Right forelimb (tissue), 1 donor: Measurements from ENCODE around the gene SLC35F3.
"Not testable (repeated sequence)": the region's sequence is repeated elsewhere in the genome, so short reads cannot be mapped to it uniquely, and the experiment has no call there.

ENCODE experiments used
- DNase-seq: peaks from one replicate; pipeline ENCODE4 v3.0.0-alpha.2; 2018

SLC35F3 gene

DNA sequence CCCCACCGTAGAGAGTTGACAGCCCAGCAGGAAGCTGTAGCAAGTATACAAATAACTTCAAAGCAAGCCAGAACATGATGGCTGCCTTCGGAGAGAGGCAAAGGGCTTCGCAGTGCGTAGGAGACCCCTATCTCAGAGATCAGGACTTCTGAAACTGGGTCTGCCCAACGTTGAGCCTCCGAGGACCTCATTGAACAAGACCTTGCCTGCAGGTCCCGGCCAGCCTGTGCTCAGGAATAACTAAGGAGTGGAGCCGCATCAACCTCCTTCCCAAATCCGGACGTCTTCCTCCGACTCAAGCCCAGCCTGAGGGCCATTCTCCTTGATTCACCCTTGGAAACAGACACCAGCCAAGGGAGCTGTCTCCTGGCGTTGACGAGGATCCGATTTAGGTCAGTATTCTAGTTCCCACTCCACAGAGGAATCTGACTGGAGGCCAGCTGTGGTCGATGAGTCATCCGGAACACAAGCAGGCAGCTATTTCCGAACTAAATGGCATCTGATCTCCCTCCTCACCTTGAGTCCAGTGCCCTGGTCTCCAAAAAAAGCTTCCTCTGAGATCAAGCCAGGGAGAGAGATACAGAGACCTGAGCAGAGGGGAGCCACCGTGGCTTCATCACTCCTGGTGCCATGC, 302.3 kb downstream of the SLC35F3 start:
- DNase-seq: no peak

DNA sequence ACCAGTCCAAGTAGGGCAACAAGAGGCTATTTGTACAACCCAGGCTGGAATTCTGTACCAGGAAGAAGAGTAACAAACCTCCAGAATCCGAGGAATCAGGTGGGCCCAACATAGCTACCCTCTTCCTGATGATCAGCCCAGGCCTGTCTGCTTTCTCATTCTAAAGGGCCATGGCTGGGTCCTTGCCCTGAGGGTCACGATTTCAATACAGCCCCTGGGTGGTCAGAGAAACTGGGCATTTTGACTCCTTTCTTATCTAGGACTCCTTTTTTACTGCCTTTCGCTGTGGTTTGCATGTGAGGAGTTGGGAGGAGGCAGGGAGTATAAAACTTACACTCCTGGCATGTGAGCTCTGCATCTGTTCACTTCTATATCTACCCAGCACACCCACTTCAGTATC, 303.9 kb downstream of the SLC35F3 start:
- no peak for DNase-seq

GRCh38 chr1:234208791-234209190, 304.3 kb downstream of the SLC35F3 start:
- no peak for DNase-seq

DNA sequence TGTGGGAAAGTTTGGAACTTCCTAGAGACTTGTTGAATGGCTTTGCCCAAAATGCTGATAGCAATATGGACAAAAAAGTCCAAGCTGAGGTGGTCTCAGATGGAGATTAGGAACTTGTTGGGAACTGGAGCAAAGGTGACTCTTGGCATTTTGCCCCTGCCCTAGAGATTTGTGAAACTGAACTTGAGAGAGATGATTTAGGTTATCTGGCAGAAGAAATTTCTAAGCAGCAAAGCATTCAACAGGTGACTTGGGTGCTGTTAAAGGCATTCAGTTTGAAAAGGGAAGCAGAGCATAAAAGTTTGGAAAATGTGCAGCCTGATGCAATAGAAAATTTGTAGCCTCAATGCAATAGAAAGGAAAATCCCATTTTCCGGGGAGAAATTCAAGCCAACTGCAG, 306.0 kb downstream of the SLC35F3 start:
- DNase-seq: not testable (repeated sequence)

- DNase-seq: not testable (repeated sequence)
These were observed 307.4 kb downstream of the SLC35F3 start for GRCh38 chr1:234211855-234212254.

DNA sequence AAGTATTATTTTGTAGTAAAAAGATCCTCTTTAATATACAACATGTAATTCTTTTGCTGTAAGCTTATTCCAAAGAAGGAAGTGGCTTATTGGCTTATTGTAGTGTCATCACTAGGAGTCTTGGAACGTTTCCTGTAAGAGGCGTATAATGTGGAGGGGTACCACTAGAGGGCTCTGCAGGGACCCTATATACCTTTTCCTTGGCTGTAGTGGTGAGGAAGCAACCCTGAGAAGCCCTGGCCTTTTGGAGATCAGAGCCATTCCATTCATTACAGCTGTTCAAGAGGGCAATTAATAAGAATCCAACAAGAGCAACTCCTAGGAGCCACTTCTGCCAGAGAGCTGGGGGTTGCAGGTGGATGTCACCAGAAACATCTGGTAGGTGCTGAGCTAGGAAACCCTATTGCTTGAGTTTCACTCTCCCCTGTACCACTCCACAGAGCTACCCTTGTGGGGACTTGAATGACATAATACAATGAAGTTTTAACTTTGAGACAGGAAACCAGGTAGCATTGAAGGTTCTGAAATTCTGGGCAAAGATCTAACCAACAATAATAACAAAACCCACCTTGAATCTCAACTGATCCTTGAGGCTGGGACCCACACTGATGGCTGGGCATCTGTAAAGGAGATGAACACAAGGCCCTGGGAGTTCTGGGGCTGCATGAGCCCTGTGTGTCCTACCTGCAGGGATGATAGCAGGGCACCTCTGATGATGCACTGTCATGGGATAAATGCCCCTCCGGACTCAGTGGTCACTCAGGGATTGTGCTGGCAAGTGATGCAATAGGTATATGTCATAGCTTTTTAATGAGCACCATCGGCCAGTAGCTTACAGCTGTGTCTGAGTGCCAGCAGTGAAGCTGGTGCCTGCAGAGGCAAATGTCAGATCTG, 308.5 kb downstream of the SLC35F3 start:
- no peak for DNase-seq

- no peak for DNase-seq
These were observed 309.2 kb downstream of the SLC35F3 start for GRCh38 chr1:234213658-234214128.

DNA sequence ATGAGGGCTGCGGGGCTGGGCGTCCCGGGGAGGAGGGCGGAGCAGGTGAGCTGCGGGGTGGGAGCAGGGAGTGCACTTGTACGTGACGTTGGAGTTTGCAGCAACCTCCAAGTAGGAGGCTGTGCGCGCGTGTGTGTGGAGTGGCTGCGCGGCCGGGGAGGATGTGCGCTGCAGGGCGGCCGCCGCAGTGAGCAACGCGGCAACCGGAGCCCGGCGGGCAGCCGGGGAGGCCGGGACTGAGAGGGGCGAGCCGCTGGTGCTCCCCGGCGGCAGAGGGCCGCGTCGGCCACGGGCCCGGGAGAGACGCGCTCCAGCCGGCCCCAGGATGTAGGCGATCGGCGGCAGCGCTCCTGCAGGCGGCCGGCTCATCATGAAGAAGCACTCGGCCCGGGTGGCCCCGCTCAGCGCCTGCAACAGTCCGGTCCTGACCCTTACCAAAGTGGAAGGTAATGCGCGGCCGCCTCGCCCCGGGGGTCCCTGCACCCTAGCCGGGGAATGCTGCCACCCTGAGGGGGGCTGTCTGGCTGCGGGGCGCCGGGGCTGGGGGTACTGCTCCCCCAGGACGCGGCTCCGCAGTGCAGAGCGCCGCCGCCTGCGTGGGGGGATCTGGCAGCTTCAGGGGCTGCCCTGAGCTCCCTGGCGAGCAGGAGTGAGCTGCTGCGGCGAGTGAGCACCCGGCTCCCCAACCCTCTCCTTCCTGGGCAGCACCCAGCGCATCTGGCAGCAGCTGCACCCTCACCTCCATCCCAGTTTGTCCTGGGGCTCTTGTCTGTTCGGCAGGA, 309.8 kb downstream of the SLC35F3 start:
- peak; percentile 66 for DNase-seq

DNA sequence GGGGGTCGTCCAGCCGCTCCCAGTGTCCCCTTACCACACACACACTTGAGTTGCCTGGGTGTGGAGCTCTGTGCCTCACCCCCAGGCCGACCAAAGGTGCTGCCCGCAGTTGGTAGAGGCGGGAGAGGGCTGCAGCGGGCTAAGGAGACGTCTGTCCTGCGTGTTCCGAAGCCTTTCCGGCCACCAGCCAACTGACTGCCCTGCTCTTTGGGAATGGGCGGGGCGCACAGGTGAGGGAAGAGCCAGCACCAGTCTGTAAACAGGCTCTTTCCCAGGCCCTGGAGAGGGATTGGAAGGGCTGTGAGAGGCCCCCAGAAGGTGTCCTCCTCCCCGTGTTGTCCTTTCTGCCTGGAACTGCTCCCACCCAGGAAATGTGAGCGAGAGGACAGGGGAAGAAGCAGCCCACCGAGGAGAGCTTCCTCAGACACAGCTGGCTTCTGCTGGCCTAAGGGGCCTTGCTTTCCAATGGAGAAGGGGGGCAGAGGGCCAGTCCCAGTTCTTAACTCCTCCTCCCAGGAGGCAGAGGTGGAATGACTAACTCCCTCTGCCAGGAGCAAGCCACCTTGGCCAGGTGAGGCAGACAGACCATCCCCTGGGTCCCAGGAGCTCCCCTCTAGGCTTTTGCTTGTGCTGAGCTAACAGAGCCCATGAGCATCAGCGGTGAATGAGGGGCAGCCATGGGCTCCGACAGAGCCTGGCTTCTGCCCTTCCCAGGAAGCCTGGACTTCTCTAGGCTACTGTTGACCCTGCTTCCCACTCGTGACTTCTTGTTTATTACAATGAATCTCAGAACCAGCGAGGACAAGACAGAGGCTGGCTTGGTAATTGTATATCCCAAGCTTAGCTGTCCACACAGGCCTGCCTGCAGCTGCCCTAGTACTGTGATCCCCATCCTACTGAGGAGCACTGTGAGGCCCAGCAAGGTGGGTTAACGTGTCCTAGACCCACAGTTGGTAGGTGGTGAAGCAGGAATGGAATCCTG, 310.7 kb downstream of the SLC35F3 start:
- no peak for DNase-seq

DNA sequence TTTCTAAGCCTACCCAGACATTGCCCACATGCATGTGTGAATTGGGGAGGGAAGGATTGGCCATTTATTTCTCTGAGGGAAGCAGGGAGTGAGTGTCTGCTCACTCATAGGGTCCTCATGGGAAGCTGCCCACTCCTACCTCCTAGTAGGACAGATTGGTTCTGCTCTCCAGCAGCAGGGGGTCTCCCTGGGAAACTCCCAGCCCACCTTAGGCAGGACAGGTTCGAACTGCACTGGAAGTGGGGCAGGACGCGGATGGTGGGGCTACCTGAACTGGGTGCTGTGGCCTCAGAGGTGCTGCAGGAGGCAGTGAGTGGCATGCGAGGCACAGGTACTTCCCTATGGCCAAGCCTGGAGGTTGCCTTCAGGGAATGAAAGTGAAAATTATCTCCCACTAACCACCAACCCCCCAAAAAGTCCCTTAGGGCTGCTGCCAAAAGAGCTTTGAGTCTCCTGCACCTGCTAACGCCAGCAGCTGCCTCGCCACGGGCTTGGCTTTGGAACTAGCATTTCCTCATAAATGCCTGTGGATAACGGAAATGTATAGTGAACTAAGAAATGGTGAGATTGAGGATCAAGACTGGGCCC, 311.7 kb downstream of the SLC35F3 start:
- no peak for DNase-seq

DNA sequence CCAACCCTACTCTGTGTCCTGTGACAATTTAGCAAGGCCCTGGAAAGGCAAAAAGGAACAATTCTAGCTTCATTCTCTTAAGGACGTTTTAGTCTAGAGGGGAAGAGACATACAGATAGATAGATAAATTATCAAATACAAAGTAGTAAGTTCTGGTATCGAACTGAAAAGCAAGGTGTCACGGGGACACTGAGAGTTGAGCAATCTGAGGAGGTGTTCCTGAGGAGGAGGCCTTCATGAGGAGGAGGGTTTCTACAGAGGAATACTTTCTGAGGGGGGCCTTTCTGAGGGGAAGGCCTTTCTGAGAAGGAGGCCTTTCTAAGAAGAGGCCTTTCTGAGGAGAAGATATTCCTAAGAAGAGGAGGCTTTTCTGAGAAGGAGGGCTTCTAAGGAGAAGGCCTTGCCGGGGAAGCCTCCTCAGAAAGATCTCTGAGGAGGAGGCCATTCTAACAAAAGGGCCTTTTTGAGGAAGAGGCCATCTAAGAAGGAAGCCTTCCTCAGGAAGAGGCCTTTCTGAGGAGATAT, 312.9 kb downstream of the SLC35F3 start:
- DNase-seq: no peak

- no peak for DNase-seq
These were observed 313.6 kb downstream of the SLC35F3 start for GRCh38 chr1:234218078-234218477.

DNA sequence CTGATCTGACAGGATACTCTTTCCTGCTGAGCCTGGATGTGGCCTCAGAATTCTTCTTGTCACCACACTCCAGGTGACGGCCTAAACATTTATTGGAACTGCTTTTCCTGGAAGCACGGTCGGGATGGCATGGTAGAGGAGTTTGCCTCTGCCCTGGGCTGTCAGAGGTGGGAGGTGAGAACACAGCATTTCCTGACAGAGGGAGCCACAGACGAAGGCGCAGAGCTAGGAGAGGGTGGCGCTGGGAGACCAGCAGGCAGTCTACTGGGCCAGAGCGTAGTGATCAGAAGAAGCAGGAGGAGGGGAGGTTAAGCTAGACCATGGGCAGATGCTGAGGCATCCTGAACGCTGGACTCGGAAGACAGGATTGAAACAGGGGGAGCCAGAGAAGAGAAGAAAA, 315.2 kb downstream of the SLC35F3 start:
- DNase-seq: no peak

DNA sequence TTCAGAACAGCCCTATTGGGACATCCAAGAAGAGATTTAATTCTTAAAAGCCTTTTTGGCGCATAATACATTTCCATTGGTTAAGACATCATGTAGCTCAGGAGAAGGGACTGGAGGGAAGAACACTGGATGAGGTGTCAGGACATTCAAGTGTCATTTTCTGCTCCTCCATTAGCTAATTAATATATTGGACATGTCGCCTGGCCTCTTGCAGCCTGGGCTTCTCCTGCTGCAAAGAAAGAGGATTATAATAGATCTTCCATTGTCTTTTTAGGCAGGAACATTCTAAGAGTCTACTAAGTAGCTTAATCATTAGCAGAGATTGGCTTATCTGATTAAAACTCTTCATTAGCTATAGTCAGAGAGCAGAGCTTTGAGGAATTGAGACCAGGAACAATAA, 317.1 kb downstream of the SLC35F3 start:
- DNase-seq: no peak

DNA sequence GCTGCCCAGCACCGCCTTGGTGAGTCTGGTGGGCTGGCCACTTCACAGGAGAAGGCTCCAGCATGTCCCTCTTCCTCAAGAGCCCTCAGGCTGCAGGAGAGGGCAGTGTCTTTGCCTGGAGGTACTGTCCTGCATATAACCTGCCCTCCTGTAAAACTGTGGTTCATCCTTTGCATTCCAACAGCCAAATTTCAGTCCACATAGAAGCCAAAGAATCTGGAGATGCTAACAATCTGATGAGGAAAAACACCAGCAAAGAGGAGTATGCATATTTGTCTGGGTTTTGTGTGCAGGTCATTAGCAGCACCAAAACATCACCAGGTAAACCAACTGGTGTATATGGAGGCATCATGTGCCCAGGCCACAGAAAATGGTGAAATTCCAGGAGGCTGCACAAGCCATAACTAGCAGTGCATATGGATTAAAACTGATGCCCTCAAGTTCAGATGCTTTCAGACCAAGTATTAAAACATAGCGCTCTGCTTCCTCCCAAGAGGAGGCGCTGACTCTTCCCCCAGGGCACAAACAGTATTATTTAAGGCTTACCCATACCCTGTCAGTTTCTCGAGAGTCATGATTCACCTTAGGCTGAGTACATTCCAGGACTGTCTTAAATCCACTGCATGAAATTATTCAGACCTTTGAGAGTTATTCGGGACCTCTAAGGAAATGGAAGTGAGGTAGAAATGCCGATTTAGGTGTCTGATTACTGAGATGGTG, 318.2 kb downstream of the SLC35F3 start:
- no peak for DNase-seq

GRCh38 chr1:234226113-234226818, 321.8 kb downstream of the SLC35F3 start:
- no peak for DNase-seq

GRCh38 chr1:234226819-234227165, 322.3 kb downstream of the SLC35F3 start:
- DNase-seq: no peak

GRCh38 chr1:234229581-234230387, 325.3 kb downstream of the SLC35F3 start:
- DNase-seq: no peak

GRCh38 chr1:234230414-234230862, 326.0 kb downstream of the SLC35F3 start:
- DNase-seq: no peak
